Measurements from ENCODE around the gene DISC1. TPM values are rescaled to one million over a fixed set of nuclear protein-coding genes. Genes with fewer than 3 reads are reported as not detected.

Gene DISC1
- total RNA-seq, 4 donors from 2014 or later = 7.1 to 33.4 (median 14.9) TPM

DNA sequence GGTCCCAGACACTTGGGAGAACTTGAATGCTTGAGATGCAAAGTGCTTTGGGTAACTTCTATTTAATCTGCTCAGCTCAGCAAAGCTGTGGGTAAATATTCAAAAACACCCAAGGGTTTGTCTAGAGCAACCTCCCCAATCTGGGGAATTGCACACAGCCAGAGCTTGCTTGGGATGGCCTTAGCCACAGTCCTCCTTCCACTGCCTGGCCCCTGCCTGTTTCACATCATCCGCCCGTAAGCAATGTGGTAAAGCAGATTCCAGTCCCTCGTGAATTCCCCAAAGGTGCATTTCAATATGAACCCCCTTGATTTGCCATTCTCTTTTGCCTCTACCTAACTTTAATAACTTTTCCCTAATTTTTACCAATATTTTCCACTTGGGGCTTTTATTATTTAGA lies 418.1 kb downstream of the DISC1 start:
- DNase-seq = no peak
- no peak overlapping the region for H3K4me3 ChIP-seq
- H3K27ac ChIP-seq = no peak overlapping the region
- no peaks in the 10 kb centered on the region for H3K36me3 ChIP-seq
- H3K9me3 ChIP-seq = no peaks in the 10 kb centered on the region
- H3K27me3 ChIP-seq = no peaks in the 10 kb centered on the region
- intact Hi-C loops (cut with DNase I; ENCODE audit: low total_unique reads) = no loop called here
- no peak for TF ChIP-seq POLR2A (IDR thresholded peaks at IDR 0.05)
- TF ChIP-seq, protein P1, sequence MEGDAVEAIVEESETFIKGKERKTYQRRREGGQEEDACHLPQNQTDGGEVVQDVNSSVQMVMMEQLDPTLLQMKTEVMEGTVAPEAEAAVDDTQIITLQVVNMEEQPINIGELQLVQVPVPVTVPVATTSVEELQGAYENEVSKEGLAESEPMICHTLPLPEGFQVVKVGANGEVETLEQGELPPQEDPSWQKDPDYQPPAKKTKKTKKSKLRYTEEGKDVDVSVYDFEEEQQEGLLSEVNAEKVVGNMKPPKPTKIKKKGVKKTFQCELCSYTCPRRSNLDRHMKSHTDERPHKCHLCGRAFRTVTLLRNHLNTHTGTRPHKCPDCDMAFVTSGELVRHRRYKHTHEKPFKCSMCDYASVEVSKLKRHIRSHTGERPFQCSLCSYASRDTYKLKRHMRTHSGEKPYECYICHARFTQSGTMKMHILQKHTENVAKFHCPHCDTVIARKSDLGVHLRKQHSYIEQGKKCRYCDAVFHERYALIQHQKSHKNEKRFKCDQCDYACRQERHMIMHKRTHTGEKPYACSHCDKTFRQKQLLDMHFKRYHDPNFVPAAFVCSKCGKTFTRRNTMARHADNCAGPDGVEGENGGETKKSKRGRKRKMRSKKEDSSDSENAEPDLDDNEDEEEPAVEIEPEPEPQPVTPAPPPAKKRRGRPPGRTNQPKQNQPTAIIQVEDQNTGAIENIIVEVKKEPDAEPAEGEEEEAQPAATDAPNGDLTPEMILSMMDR (IDR thresholded peaks at IDR 0.05) = no peak
- no peaks in the 10 kb centered on the region for H3K4me1 ChIP-seq

DNA sequence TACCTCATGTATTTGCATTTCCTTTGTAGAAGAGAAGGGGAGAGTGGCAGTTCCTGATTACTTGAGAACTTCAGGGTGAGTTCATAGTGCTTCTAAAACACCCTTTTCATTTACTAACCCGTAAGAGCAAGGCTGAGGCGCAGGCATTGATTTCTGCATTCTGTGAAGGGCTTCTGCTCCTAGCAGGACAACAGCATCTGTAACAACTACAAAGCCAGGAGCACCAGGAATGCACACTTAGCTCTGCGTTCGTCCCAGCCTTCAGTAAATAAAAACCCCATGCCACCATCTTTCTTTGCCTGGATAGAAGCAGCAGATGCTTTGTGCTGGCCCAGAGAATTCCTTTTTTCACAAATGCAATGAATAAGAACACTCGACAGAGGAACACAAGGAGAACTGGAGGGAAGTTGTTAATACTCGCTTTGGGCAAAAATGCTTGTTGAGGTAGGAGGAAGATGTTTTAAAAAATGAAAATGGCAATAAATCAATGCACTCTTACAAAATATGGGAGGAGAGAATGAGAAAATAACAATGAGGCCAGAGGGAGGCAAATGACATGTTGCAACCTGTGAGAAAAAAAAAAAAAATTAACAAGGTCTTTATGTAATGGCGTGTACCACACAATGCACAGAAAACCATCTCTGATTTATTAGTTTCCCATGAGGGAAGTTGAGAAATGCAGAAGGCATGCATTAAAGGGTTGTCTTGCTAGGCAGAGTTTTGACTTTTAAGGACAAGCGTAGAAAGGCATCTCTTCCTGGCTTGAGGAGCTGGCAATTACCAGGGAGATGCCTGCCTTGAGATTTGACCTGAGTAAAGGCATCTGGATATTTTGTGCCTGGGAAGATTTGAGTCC lies 418.8 kb downstream of the DISC1 start:
- H3K27ac ChIP-seq = no peak overlapping the region
- H3K36me3 ChIP-seq = no peaks in the 10 kb centered on the region
- no peaks in the 10 kb centered on the region for H3K9me3 ChIP-seq
- intact Hi-C loops (cut with DNase I; ENCODE audit: low total_unique reads) = no loop called here
- no peak for DNase-seq
- no peaks in the 10 kb centered on the region for H3K4me1 ChIP-seq
- TF ChIP-seq POLR2A (IDR thresholded peaks at IDR 0.05) = no peak
- TF ChIP-seq, protein P1 (IDR thresholded peaks at IDR 0.05) = no peak
- H3K4me3 ChIP-seq = no peak overlapping the region
- no peaks in the 10 kb centered on the region for H3K27me3 ChIP-seq

- Histone ChIP-seq H3K27ac (no peak overlapping the region), H3K27me3 (no peaks in the 10 kb centered on the region), H3K9me3 (no peaks in the 10 kb centered on the region), H3K4me3 (no peak overlapping the region), H3K36me3 (no peaks in the 10 kb centered on the region), H3K4me1 (no peaks in the 10 kb centered on the region)
- TF ChIP-seq POLR2A (IDR thresholded peaks at IDR 0.05) = no peak
- TF ChIP-seq, protein P1 (IDR thresholded peaks at IDR 0.05) = no peak
- no peak for DNase-seq
- intact Hi-C loops (cut with DNase I; ENCODE audit: low total_unique reads) = no loop called here
Observed at GRCh38 chr1:232046451-232047306, 420.1 kb downstream of the DISC1 start.

GRCh38 chr1:232047473-232047872 lies 420.9 kb downstream of the DISC1 start:
- no peaks in the 10 kb centered on the region for H3K36me3 ChIP-seq
- no peak for DNase-seq
- H3K9me3 ChIP-seq = no peaks in the 10 kb centered on the region
- no peaks in the 10 kb centered on the region for H3K4me1 ChIP-seq
- intact Hi-C loops (cut with DNase I; ENCODE audit: low total_unique reads) = no loop called here
- H3K27me3 ChIP-seq = no peaks in the 10 kb centered on the region
- H3K4me3 ChIP-seq = no peak overlapping the region
- TF ChIP-seq, protein P1 (IDR thresholded peaks at IDR 0.05) = no peak
- no peak for TF ChIP-seq POLR2A (IDR thresholded peaks at IDR 0.05)
- no peak overlapping the region for H3K27ac ChIP-seq

- Histone ChIP-seq H3K9me3 (no peaks in the 10 kb centered on the region), H3K4me3 (no peak overlapping the region), H3K36me3 (no peaks in the 10 kb centered on the region), H3K27ac (no peak overlapping the region), H3K27me3 (no peaks in the 10 kb centered on the region), H3K4me1 (no peaks in the 10 kb centered on the region)
- no peak for DNase-seq
- intact Hi-C loops (cut with DNase I; ENCODE audit: low total_unique reads) = no loop called here
- no peak for TF ChIP-seq POLR2A (IDR thresholded peaks at IDR 0.05)
- TF ChIP-seq, protein P1 (IDR thresholded peaks at IDR 0.05) = no peak
Observed at GRCh38 chr1:232048481-232048880, 421.9 kb downstream of the DISC1 start.

Measured in uterus (tissue), 4 donors.